ENCODE data around the gene ZNF365. TPM values are rescaled to one million over a fixed set of nuclear protein-coding genes. Genes with fewer than 3 reads are reported as not detected.

The ZNF365 gene
- total and polyA plus RNA-seq, 8 donors: 0.27 to 2.9 (median 0.41) TPM

DNA sequence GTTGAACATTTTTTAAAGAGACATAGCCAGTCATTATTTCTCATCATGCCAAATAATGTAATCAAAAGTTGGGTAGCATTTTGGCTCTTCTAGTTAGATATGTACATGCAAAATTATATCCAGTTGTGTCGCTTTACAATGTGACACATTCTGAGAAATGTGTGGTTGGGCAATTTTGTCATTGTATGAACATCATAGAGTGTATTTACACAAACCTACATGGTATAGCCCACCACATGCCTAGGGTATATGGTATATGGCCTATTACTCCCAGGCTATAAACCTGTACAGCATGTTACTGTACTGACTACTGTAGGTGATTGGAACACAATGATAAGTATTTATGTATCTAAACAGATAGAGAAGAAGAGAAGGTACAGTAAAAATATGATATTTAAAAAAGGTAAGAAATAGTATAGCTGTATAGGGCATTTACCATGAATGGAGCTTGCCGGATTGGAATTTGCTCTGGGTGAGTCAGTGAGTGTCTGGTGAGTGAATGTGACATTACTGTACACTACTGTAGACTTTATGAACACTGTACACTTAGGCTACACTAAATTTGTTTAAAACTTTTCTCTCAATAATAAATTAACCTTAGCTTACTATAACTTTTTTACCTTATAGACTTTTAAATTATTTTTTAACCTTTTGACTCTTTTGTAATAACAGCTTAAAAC lies 16.5 kb downstream of the ZNF365 start:
- H3K4me3 ChIP-seq: no peak overlapping the region
- no peak for DNase-seq
- no peak for ATAC-seq
- intact Hi-C loops (cut with DNase I): no loop called here
- H3K9me3 ChIP-seq: no peaks in the 10 kb centered on the region
- H3K27ac ChIP-seq: no peak overlapping the region
- no peaks in the 10 kb centered on the region for H3K4me1 ChIP-seq
- TF ChIP-seq, protein P1, sequence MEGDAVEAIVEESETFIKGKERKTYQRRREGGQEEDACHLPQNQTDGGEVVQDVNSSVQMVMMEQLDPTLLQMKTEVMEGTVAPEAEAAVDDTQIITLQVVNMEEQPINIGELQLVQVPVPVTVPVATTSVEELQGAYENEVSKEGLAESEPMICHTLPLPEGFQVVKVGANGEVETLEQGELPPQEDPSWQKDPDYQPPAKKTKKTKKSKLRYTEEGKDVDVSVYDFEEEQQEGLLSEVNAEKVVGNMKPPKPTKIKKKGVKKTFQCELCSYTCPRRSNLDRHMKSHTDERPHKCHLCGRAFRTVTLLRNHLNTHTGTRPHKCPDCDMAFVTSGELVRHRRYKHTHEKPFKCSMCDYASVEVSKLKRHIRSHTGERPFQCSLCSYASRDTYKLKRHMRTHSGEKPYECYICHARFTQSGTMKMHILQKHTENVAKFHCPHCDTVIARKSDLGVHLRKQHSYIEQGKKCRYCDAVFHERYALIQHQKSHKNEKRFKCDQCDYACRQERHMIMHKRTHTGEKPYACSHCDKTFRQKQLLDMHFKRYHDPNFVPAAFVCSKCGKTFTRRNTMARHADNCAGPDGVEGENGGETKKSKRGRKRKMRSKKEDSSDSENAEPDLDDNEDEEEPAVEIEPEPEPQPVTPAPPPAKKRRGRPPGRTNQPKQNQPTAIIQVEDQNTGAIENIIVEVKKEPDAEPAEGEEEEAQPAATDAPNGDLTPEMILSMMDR (IDR thresholded peaks at IDR 0.05): no peak
- H3K36me3 ChIP-seq: no peaks in the 10 kb centered on the region
- H3K27me3 ChIP-seq: no peaks in the 10 kb centered on the region

DNA sequence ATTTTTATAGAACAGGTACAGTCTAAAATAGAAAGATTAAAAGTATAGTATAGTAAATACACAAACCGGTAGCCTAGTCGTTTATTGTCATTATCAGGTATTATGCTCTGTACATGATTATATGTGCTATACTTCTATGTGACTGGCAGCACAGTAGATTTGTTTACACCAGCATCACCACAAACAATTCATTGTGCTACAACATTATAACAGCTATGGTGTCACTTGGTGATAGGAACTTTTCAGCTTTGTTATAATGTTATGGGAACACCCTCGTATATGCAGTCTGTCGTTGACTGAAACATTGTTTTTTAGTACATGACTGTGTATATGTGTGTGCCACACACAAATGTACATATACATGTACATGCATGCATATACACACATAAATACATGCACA lies 19.1 kb downstream of the ZNF365 start:
- no peaks in the 10 kb centered on the region for H3K27me3 ChIP-seq
- no peak overlapping the region for H3K27ac ChIP-seq
- no peaks in the 10 kb centered on the region for H3K4me1 ChIP-seq
- ATAC-seq (no peak), DNase-seq (no peak)
- TF ChIP-seq, protein P1 (IDR thresholded peaks at IDR 0.05): no peak
- H3K36me3 ChIP-seq: no peaks in the 10 kb centered on the region
- intact Hi-C loops (cut with DNase I): no loop called here
- H3K9me3 ChIP-seq: no peaks in the 10 kb centered on the region
- no peak overlapping the region for H3K4me3 ChIP-seq

DNA sequence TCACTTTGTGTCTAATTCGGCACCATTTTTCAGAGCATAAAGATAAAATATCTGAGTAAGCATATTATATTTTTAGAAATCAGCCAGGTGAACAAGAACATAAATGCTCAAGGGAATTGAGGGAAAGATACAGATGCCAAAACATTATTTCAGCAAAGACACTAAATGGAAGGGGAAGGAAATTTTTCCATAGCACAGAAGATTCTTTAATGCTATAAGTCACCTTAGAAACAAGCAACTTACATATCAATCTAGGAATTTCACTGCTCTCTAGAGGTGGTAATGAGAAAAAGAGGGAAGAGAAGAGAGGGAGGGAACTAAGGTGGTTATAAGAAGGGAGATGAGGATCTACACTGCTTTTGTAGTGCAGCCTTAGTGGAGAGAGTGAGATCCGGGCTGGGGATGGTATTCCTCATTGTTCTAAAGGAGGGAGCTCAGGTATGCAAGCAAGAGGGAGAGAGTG lies 20.4 kb downstream of the ZNF365 start:
- H3K4me1 ChIP-seq: no peaks in the 10 kb centered on the region
- TF ChIP-seq, protein P1 (IDR thresholded peaks at IDR 0.05): no peak
- H3K27me3 ChIP-seq: no peaks in the 10 kb centered on the region
- H3K9me3 ChIP-seq: no peaks in the 10 kb centered on the region
- no peak for ATAC-seq
- H3K27ac ChIP-seq: no peak overlapping the region
- no peak for DNase-seq
- no peak overlapping the region for H3K4me3 ChIP-seq
- intact Hi-C loops (cut with DNase I): no loop called here
- H3K36me3 ChIP-seq: no peaks in the 10 kb centered on the region

DNA sequence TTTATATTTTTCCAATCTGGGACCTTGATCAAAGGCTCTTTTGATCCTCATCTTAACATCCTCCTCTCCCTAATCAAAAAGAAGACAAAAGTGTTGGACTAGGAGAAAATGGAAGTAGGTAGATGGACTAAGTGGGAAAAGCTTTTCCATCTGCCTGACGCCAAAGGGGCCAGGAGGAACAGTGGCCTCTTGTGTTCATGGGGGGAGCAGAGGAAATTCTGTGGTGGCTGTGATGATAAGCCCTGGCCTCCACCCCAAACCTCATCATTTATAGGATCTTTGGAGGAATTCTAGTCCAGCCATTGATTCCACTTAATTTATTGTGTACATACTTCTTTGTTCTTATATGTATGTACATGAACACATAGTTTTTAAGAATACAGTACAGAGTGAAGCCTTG lies 21.7 kb downstream of the ZNF365 start:
- H3K9me3 ChIP-seq: no peaks in the 10 kb centered on the region
- intact Hi-C loops (cut with DNase I): no loop called here
- H3K4me3 ChIP-seq: no peak overlapping the region
- H3K4me1 ChIP-seq: no peaks in the 10 kb centered on the region
- TF ChIP-seq, protein P1 (IDR thresholded peaks at IDR 0.05): no peak
- no peaks in the 10 kb centered on the region for H3K27me3 ChIP-seq
- no peak overlapping the region for H3K27ac ChIP-seq
- DNase-seq (no peak), ATAC-seq (no peak)
- H3K36me3 ChIP-seq: no peaks in the 10 kb centered on the region

DNA sequence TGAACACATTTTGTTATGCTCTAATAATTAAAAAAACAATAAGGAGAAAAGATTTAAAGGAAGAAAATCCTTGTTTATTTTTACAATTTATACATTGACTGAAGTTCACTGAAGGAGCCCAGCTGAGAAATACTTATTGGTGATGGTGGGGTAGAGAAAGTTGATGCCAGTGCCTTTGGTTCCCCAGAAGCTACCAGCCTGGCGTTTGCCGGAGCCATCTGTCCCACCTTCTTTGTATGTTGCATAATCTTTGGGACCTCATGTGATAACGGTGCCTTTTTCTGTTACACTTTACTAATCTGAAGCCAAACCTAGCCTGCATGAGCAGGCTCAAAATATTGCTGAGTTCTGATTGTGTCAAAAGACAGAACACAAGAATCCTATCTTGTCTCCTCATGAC lies 22.7 kb downstream of the ZNF365 start:
- H3K36me3 ChIP-seq: no peaks in the 10 kb centered on the region
- no peak overlapping the region for H3K4me3 ChIP-seq
- H3K27me3 ChIP-seq: no peaks in the 10 kb centered on the region
- TF ChIP-seq, protein P1 (IDR thresholded peaks at IDR 0.05): no peak
- no peak overlapping the region for H3K27ac ChIP-seq
- H3K9me3 ChIP-seq: no peaks in the 10 kb centered on the region
- DNase-seq: no peak
- H3K4me1 ChIP-seq: no peaks in the 10 kb centered on the region
- no peak for ATAC-seq
- intact Hi-C loops (cut with DNase I): no loop called here
